ENCODE measurements around the gene LHX5. TPM values are rescaled to one million over a fixed set of nuclear protein-coding genes. Genes with fewer than 3 reads are reported as not detected.

LHX5 gene
- total RNA-seq, 2 experiments from 2014 or later = not detected

DNA sequence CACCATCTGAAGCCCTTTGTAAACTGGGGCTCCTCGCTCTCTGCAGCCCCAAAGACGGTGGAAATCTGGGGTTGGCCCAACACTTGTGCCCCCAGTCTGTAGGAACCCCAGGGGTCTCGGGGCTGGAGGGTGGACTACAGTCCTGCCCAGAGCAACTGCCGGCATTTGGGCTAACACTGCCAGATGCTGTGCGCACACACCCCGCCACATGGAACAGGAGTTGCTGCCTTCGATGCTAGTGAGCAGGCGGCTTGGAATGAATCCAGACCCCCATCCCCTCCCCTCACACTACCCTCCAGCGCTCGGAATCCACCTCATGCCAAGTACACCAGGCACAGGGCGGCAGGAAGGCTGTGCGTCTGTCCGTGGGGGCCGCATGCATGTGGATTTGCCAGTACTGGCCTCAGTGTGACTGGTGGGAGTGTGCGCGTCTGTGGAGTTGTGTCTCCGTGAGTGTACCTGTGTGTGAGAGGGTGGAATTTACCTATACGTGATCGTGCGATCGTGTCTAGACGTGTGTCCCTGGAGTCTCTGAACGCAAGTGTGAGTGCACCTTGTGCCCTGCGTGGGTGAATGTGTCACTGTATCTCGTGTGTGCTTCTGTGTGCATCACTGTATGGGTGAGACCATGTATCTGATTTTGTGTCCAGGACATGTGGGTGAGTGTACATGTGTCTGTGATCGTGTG lies 5.1 kb downstream of the LHX5 start:
- peak overlapping the region; percentile 34 for H3K4me3 Mint-ChIP-seq
- DNase-seq = no peak
- H3K9me3 Mint-ChIP-seq = no peaks in the 10 kb centered on the region

DNA sequence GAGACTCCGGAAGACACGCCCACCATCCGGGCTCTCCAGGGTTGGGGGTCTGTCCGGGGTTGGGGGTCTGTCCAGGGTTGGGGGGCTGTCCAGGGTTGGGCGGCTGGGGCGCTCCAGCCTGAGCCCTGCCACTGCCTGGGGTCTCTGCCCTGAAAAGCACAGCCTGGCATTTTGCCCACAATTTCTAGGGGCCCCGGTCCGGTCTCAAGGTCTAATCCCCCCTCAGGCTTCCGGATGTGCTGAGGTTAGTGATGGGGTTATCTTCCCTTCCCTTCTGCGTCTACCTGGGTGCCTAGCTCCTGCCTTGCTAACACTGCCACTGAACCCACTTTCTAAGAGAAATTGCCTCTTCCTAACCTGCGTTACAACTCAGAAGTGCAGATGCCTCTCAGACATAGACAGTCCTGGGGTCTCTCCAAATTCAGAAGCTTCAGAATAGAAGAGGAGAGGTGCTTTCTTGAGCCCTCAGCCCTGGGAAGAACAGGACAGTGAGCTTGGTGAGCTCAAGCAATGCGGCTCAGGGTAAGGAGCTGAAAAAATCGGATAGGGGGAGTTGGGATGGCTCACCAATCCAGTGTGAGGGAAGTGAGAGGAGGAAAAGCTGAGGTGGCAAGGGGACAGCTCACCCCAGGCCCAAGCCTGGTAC lies 5.7 kb downstream of the LHX5 start:
- DNase-seq = no peak
- Mint-ChIP-seq H3K36me3 (ENCODE audit: low read depth) (peaks cover 7% of the 10 kb centered on the region), H3K4me3 (no peak overlapping the region), H3K27ac (peak overlapping the region; percentile 55), H3K4me1 (peaks cover 27% of the 10 kb centered on the region), H3K9me3 (no peaks in the 10 kb centered on the region), H3K27me3 (peaks cover 78% of the 10 kb centered on the region)
- CTCF ChIA-PET = interaction anchor here (0.6 to 1.2 kb wide), 3 partner anchors 9 to 11 kb away, joined by 3 to 4 read pairs (median 3); no protein-coding TSS in a partner anchor
- POLR2A ChIA-PET = no interaction called here

More for the DNA sequence above, 5.1 kb downstream of the LHX5 start:
- no peak overlapping the region for H3K27ac Mint-ChIP-seq
- H3K27me3 Mint-ChIP-seq = peaks cover 79% of the 10 kb centered on the region
- ChIA-PET CTCF (interaction anchor here (0.6 to 1.2 kb wide), 3 partner anchors 8 to 11 kb away, joined by 3 to 4 read pairs (median 3); no protein-coding TSS in a partner anchor), POLR2A (no interaction called here)
- H3K36me3 Mint-ChIP-seq (ENCODE audit: low read depth) = peaks cover 7% of the 10 kb centered on the region
- H3K4me1 Mint-ChIP-seq = peaks cover 26% of the 10 kb centered on the region

- Mint-ChIP-seq H3K27ac (no peak overlapping the region), H3K27me3 (peaks cover 76% of the 10 kb centered on the region), H3K4me3 (no peak overlapping the region), H3K36me3 (ENCODE audit: low read depth) (peaks cover 7% of the 10 kb centered on the region), H3K9me3 (no peaks in the 10 kb centered on the region), H3K4me1 (peaks cover 27% of the 10 kb centered on the region)
- CTCF ChIA-PET = interaction anchor here (1.2 kb wide), 1 partner anchor 10 kb away, joined by 3 read pairs; no protein-coding TSS in a partner anchor
- POLR2A ChIA-PET = no interaction called here
- no peak for DNase-seq
Measured at GRCh38 chr12:113464852-113465719, 6.6 kb downstream of the LHX5 start.

- H3K36me3 Mint-ChIP-seq (ENCODE audit: low read depth) = peaks cover 7% of the 10 kb centered on the region
- H3K4me3 Mint-ChIP-seq = no peak overlapping the region
- CTCF ChIA-PET = no interaction called here
Measured at GRCh38 chr12:113464452-113464775, 7.3 kb downstream of the LHX5 start.

GRCh38 chr12:113463746-113464451 lies 7.8 kb downstream of the LHX5 start:
- DNase-seq = no peak
- peaks cover 27% of the 10 kb centered on the region for H3K4me1 Mint-ChIP-seq
- ChIA-PET CTCF (no interaction called here), POLR2A (no interaction called here)
- H3K36me3 Mint-ChIP-seq (ENCODE audit: low read depth) = peaks cover 7% of the 10 kb centered on the region
- peak overlapping the region; percentile 23 for H3K4me3 Mint-ChIP-seq
- H3K27ac Mint-ChIP-seq = peak overlapping the region; percentile 50
- no peaks in the 10 kb centered on the region for H3K9me3 Mint-ChIP-seq
- peaks cover 75% of the 10 kb centered on the region for H3K27me3 Mint-ChIP-seq

More at GRCh38 chr12:113464452-113464775, 7.3 kb downstream of the LHX5 start:
- H3K9me3 Mint-ChIP-seq = no peaks in the 10 kb centered on the region
- no peak overlapping the region for H3K27ac Mint-ChIP-seq
- DNase-seq = no peak
- H3K27me3 Mint-ChIP-seq = peaks cover 76% of the 10 kb centered on the region
- H3K4me1 Mint-ChIP-seq = peaks cover 27% of the 10 kb centered on the region
- POLR2A ChIA-PET = no interaction called here

GRCh38 chr12:113462998-113463745 lies 8.5 kb downstream of the LHX5 start:
- H3K9me3 Mint-ChIP-seq = no peaks in the 10 kb centered on the region
- POLR2A ChIA-PET = no interaction called here
- peak overlapping the region; percentile 23 for H3K4me3 Mint-ChIP-seq
- CTCF ChIA-PET = interaction anchor here (1.7 kb wide), 1 partner anchor 11 kb away, joined by 6 read pairs; no protein-coding TSS in a partner anchor
- DNase-seq = no peak
- H3K27ac Mint-ChIP-seq = peak overlapping the region; percentile 36
- peaks cover 75% of the 10 kb centered on the region for H3K27me3 Mint-ChIP-seq
- peaks cover 25% of the 10 kb centered on the region for H3K4me1 Mint-ChIP-seq
- peaks cover 7% of the 10 kb centered on the region for H3K36me3 Mint-ChIP-seq (ENCODE audit: low read depth)

DNA sequence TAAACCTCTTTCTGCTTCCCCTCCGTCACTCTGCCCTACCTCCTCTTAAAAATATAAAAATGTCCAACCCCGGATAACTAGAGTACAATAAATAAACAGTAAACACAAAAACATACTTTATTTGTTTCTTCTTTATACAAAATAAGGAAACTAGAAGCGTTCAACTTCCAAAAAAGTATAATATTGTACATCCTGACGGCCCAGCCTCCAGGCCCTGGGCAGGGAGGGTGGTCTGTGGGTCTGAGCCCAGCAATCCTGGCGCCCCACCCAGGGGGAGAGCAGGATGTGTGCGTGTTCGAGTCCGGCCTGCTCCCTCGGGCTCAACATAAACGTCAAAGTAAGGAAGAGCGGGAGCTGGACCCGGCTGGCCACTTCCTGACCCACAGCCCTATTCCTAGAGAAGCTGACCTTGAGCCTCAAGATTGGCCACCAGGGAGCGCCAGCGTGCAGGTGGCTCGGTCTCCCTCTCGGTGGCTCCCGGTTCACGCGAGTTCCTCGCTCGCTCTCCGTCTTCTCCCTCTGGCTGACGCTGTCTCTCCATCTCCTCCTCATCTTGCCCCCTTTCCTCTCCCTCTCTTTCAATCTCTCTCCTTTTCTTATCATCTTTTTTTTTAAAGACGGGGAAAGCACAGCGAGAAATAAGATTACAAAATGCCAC lies 9.4 kb downstream of the LHX5 start:
- peak; percentile 69 for DNase-seq
- H3K4me1 Mint-ChIP-seq = peaks cover 23% of the 10 kb centered on the region
- peak overlapping the region; percentile 71 for H3K27ac Mint-ChIP-seq
- H3K9me3 Mint-ChIP-seq = no peaks in the 10 kb centered on the region
- H3K4me3 Mint-ChIP-seq = peak overlapping the region; percentile 56
- ChIA-PET POLR2A (interaction anchor here (0.7 kb wide), 1 partner anchor 467 kb away, joined by 3 read pairs; no protein-coding TSS in a partner anchor), CTCF (interaction anchor here (0.6 to 1.7 kb wide), 4 partner anchors 10 to 450 kb away, joined by 3 to 6 read pairs (median 5); no protein-coding TSS in a partner anchor)
- peaks cover 7% of the 10 kb centered on the region for H3K36me3 Mint-ChIP-seq (ENCODE audit: low read depth)
- H3K27me3 Mint-ChIP-seq = peaks cover 74% of the 10 kb centered on the region

DNA sequence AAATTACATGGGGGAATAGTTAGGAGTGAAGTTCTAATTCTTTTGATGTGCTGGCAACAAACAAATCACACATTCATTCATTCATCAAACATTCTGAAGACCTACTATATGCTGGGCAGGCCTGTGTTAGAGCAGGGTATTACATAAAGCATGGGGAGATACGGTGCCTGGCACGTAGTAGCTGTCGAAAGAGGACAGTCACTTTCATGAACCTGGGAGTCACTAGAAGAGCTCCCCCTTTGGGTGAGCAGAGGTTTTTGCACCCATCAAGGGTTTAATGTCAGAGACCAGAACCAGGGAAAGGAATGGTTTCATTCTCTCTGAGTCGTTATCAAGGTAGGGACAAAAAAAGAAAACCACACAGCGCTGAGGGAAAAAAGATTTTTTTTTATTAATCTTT lies 10.0 kb downstream of the LHX5 start:
- no peak overlapping the region for H3K27ac Mint-ChIP-seq
- no peak overlapping the region for H3K4me3 Mint-ChIP-seq
- no peak for DNase-seq
- POLR2A ChIA-PET = interaction anchor here (0.7 kb wide), 1 partner anchor 468 kb away, joined by 3 read pairs; no protein-coding TSS in a partner anchor
- CTCF ChIA-PET = interaction anchor here (0.6 to 1.7 kb wide), 4 partner anchors 10 to 450 kb away, joined by 3 to 6 read pairs (median 5); no protein-coding TSS in a partner anchor
- peaks cover 20% of the 10 kb centered on the region for H3K4me1 Mint-ChIP-seq
- H3K36me3 Mint-ChIP-seq (ENCODE audit: low read depth) = peaks cover 7% of the 10 kb centered on the region
- H3K27me3 Mint-ChIP-seq = peaks cover 71% of the 10 kb centered on the region
- H3K9me3 Mint-ChIP-seq = no peaks in the 10 kb centered on the region

DNA sequence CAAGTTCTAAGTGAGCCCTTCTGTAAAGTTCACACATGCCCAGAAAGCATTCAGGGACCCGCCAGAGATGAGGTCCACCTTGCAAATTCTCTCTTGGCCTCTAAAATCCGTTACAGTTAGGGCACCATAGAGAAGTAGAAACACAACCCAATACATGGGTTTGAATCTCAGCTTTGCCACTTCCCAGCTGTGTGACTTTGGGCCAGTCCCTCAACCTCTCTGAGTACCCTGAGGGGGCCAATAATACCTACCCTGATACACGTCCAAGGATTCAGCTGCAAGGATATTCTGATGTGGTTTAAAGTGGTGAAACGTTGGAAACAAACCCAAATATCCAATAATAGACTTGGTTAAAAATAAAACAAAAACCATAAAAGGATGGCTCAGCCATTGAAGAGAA lies 11.7 kb downstream of the LHX5 start:
- Mint-ChIP-seq H3K4me1 (peaks cover 17% of the 10 kb centered on the region), H3K36me3 (ENCODE audit: low read depth) (peaks cover 7% of the 10 kb centered on the region), H3K27ac (no peak overlapping the region), H3K27me3 (peaks cover 63% of the 10 kb centered on the region), H3K4me3 (no peak overlapping the region), H3K9me3 (no peaks in the 10 kb centered on the region)
- POLR2A ChIA-PET = no interaction called here
- CTCF ChIA-PET = interaction anchor here (2.1 kb wide), 1 partner anchor 15 kb away, joined by 5 read pairs; no protein-coding TSS in a partner anchor
- DNase-seq = no peak

- no peaks in the 10 kb centered on the region for H3K9me3 Mint-ChIP-seq
- no peak for DNase-seq
- H3K4me1 Mint-ChIP-seq = peaks cover 6% of the 10 kb centered on the region
- H3K4me3 Mint-ChIP-seq = no peak overlapping the region
- peaks cover 2% of the 10 kb centered on the region for H3K36me3 Mint-ChIP-seq (ENCODE audit: low read depth)
- POLR2A ChIA-PET = no interaction called here
- H3K27ac Mint-ChIP-seq = no peak overlapping the region
- peaks cover 46% of the 10 kb centered on the region for H3K27me3 Mint-ChIP-seq
- CTCF ChIA-PET = interaction anchor here (1.9 kb wide), 1 partner anchor 17 kb away, joined by 4 read pairs; no protein-coding TSS in a partner anchor
Measured at GRCh38 chr12:113457710-113458109, 14.0 kb downstream of the LHX5 start.

- DNase-seq = no peak
- Mint-ChIP-seq H3K27me3 (peaks cover 43% of the 10 kb centered on the region), H3K4me1 (peaks cover 3% of the 10 kb centered on the region), H3K4me3 (no peak overlapping the region), H3K9me3 (no peaks in the 10 kb centered on the region), H3K27ac (no peak overlapping the region), H3K36me3 (ENCODE audit: low read depth) (no peaks in the 10 kb centered on the region)
- POLR2A ChIA-PET = no interaction called here
- CTCF ChIA-PET = interaction anchor here (1.9 kb wide), 1 partner anchor 17 kb away, joined by 4 read pairs; no protein-coding TSS in a partner anchor
Measured at GRCh38 chr12:113457185-113457584, 14.5 kb downstream of the LHX5 start.

Data from activated CD4-positive, alpha-beta T cell treated with anti-CD3 and anti-CD28 coated beads, Interleukin-2, amount 10 ng/mL, durations not matched to agents 7 days and 5 days (primary cell).